HS-27A (cell line): ENCODE data around the gene ARF1.

Source experiments
- DNase-seq: peaks from one replicate; pipeline ENCODE4 v3.0.0-alpha.2; 2012; ENCODE audit warnings: low read depth, missing footprints

Gene ARF1

GRCh38 chr1:228050571-228051231 is 31.8 kb upstream of the ARF1 start:
- no peak for DNase-seq

GRCh38 chr1:228058172-228058948 is 24.1 kb upstream of the ARF1 start:
- DNase-seq, result no peak

DNA sequence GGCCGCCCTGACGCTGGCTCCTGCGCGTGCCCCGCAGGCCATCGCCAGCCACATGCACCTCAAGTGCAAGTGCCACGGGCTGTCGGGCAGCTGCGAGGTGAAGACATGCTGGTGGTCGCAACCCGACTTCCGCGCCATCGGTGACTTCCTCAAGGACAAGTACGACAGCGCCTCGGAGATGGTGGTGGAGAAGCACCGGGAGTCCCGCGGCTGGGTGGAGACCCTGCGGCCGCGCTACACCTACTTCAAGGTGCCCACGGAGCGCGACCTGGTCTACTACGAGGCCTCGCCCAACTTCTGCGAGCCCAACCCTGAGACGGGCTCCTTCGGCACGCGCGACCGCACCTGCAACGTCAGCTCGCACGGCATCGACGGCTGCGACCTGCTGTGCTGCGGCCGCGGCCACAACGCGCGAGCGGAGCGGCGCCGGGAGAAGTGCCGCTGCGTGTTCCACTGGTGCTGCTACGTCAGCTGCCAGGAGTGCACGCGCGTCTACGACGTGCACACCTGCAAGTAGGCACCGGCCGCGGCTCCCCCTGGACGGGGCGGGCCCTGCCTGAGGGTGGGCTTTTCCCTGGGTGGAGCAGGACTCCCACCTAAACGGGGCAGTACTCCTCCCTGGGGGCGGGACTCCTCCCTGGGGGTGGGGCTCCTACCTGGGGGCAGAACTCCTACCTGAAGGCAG is 23.4 kb upstream of the ARF1 start:
- no peak for DNase-seq

GRCh38 chr1:228059634-228060457 is 22.7 kb upstream of the ARF1 start:
- DNase-seq, result no peak

DNA sequence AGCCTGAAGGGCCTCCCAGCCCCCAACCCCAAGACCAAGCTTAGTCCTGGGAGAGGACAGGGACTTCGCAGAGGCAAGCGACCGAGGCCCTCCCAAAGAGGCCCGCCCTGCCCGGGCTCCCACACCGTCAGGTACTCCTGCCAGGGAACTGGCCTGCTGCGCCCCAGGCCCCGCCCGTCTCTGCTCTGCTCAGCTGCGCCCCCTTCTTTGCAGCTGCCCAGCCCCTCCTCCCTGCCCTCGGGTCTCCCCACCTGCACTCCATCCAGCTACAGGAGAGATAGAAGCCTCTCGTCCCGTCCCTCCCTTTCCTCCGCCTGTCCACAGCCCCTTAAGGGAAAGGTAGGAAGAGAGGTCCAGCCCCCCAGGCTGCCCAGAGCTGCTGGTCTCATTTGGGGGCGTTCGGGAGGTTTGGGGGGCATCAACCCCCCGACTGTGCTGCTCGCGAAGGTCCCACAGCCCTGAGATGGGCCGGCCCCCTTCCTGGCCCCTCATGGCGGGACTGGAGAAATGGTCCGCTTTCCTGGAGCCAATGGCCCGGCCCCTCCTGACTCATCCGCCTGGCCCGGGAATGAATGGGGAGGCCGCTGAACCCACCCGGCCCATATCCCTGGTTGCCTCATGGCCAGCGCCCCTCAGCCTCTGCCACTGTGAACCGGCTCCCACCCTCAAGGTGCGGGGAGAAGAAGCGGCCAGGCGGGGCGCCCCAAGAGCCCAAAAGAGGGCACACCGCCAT is 21.9 kb upstream of the ARF1 start:
- no peak for DNase-seq

GRCh38 chr1:228061411-228062084 is 21.0 kb upstream of the ARF1 start:
- no peak for DNase-seq

DNA sequence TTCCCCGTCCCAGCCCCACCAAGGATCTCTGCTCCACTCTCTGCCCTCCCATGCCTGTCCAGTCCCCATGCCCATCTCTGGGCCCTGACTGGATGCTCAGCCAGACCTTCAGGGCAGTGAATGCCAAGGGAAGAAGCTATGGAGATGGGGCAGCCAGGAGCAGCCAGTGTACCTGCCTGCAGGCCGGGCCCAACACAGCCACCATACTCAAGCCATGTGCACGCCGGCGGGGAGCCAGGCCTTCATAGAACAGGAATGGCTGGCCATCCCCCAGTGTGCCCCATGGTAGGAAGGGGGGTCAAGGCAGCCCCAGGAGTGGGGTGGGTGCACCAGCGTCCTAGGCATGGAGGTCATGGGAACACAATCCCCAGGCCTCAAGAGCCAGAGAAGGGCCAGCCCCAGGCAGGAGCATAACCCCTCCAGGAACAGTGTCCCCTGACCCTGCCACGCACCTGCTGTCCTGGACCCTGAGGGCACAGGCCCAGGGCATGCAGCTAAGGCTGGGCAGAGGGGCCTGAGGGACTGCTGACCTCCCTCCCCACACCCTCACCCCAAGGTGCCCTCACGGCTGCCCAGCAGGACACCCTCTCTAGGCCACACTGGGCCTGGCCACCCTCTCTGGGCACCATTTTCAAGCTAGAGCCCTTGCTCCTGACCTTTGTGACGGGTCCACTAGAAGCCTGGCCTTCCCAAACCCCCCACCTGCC is 20.3 kb upstream of the ARF1 start:
- DNase-seq, result no peak

GRCh38 chr1:228062812-228063211 is 19.7 kb upstream of the ARF1 start:
- DNase-seq, result no peak

GRCh38 chr1:228063251-228064191 is 19.0 kb upstream of the ARF1 start:
- DNase-seq, result no peak

GRCh38 chr1:228064296-228064695 is 18.2 kb upstream of the ARF1 start:
- no peak for DNase-seq

DNA sequence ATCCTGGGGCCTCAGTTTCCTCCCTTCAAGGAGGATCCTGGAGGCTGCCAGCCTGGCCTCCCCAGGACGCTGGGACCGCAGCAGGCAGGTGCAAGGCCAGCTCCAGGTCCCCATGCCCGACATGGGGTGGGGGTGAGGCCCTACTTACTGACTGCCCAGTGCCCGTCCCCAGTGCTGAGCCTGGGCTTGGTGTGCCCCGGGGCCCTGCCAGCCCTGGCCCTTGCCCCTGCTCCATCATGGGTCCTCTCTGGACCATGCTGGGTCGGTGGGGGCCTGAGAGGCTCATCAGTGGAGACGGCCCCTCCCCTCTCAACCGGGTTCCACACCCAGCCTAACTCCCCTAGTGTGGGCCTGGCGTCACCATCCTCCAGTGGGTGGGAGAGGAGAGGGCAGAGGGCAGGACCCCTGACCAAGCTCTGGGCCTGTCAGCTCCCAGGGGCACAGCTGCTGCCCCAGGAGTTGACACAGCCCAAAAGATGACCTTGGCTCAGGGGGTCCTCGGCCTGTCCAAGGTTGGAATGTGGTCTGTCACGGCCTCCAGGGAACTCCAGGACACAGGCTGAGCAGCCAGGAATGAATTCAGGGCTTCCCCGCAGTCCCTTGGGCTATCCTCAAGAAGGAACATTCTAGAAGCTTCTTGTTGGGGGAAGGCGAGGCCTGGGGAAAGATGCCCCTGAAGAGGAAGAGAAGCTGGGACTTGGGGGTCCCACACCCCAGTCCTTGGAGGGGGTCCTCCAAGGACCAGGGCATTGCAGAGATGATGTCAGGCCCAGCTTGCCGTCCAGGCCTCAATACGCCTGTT is 17.6 kb upstream of the ARF1 start:
- DNase-seq, result no peak

GRCh38 chr1:228065543-228066347 is 16.8 kb upstream of the ARF1 start:
- no peak for DNase-seq

DNA sequence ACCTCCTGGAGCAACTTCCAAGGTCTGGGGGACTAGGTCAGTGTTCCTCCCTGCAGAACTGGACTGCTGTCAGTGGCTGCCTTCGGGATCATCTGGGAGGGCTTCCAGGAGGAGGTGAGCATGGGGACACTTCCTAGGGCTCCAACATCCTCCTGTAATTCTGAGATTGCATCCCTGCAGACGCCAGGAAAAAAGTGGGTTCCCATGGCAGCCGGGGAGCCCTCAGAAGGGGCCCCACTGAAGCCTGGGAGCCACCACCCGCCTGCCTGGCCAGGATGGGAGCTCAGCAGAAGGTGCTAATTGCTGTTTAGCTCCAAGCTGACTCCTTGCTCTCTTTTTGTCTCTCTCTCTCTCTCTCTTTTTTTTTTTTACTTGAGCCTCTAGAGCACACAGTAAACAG is 16.1 kb upstream of the ARF1 start:
- DNase-seq, result no peak

- DNase-seq, result no peak
These were observed 15.4 kb upstream of the ARF1 start for GRCh38 chr1:228066891-228067654.

GRCh38 chr1:228068359-228068758 is 14.1 kb upstream of the ARF1 start:
- no peak for DNase-seq

DNA sequence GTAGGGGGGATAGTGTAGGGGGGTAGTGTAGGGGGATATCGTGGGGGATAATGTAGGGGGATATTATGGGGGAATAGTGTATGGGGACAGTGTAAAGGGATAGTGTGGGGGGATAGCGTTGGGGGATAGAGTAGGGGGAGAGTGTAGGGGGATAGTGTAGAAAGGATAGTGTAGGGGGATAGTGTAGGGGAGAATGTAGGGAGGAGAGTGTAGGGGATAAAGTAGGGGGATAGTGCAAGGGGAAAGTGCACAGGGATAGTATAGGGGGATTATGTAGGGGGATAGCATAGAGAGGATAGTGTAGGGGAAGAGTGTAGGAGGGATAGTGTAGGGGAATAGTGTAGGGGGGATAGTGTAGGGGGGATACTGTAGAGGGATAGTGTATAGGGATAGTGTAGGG is 12.3 kb upstream of the ARF1 start:
- no peak for DNase-seq

DNA sequence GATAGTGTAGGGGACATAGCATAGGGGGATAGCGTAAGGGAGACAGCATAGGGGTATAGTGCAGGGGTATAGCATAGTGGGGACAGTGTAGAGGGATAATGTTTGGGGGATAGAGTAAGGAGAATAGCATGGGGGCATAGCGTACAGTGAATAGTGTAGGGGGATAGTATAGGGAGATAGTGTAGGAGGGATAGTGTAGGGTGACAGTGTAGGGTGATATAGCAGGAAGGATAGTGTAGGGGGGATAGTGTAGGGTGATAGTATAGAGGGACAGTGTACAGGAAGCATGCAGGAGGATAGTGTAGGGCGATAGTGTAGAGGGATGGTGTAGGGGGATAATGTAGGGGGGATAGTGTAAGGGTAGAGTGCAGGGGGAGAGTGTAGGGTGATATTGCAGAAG is 11.7 kb upstream of the ARF1 start:
- no peak for DNase-seq
